Calu3 (cell line): ENCODE measurements around the gene CASP12. TPM values are rescaled to one million over a fixed set of nuclear protein-coding genes. Genes with fewer than 3 reads are reported as not detected.

ENCODE experiments used
- BruUV-seq: library from RNA; stranded (reverse); fragments of 400-500 nt; replicated peaks from 2 replicates; lab custom pipeline; 2021; lab: Mats Ljungman, UMichigan
- CTCF ChIA-PET: fragments of 300-600 bp; sonication (Branson Sonifier 250); formaldehyde crosslinking; loops from one replicate; lab custom pipeline; 2022; ENCODE audit warnings: antibody characterized with exemption; lab: Charles Lee
- DNase-seq: peaks from one replicate; pipeline ENCODE4 v3.0.0; 2022
- H3K27ac Mint-ChIP-seq: one replicate; pipeline ENCODE4 v1.8.0; 2022; ENCODE audit warnings: mixed read lengths; ENCODE audit not compliant: unreplicated experiment
- H3K27me3 Mint-ChIP-seq: one replicate; pipeline ENCODE4 v1.8.0; 2022; ENCODE audit warnings: mixed read lengths; ENCODE audit not compliant: unreplicated experiment
- H3K36me3 Mint-ChIP-seq: one replicate; pipeline ENCODE4 v1.8.0; 2022; ENCODE audit warnings: mild to moderate bottlenecking, moderate library complexity, mixed read lengths; ENCODE audit not compliant: insufficient read depth, unreplicated experiment
- H3K4me1 Mint-ChIP-seq: one replicate; pipeline ENCODE4 v1.8.0; 2022; ENCODE audit warnings: mild to moderate bottlenecking, low read depth, mixed read lengths; ENCODE audit not compliant: unreplicated experiment
- H3K4me3 Mint-ChIP-seq: one replicate; pipeline ENCODE4 v1.8.0; 2022; ENCODE audit warnings: mild to moderate bottlenecking, low read depth, moderate library complexity, mixed read lengths; ENCODE audit not compliant: unreplicated experiment
- H3K9me3 Mint-ChIP-seq: one replicate; pipeline ENCODE4 v1.8.0; 2022; ENCODE audit warnings: low read depth, mixed read lengths; ENCODE audit not compliant: unreplicated experiment
- intact Hi-C: fragments of 100-400 bp; cut with micrococcal nuclease; formaldehyde crosslinking; loops from one replicate; pipeline ENCODE4 v1.10.0; 2022; ENCODE audit not compliant: unreplicated experiment
- total RNA-seq: library from RNA; stranded (reverse); gene quantifications from 2 replicates; pipeline ENCODE4 v1.2.3, GENCODE V29; 2022
- TF ChIP-seq, protein P1 (sequence below): fragments of 200-600 bp; IDR thresholded peaks from one replicate; pipeline ENCODE4 v1.8.0; 2022; ENCODE audit warnings: antibody characterized with exemption; ENCODE audit not compliant: unreplicated experiment

Gene CASP12
- total RNA-seq, 1 experiment from 2014 or later = not detected

DNA sequence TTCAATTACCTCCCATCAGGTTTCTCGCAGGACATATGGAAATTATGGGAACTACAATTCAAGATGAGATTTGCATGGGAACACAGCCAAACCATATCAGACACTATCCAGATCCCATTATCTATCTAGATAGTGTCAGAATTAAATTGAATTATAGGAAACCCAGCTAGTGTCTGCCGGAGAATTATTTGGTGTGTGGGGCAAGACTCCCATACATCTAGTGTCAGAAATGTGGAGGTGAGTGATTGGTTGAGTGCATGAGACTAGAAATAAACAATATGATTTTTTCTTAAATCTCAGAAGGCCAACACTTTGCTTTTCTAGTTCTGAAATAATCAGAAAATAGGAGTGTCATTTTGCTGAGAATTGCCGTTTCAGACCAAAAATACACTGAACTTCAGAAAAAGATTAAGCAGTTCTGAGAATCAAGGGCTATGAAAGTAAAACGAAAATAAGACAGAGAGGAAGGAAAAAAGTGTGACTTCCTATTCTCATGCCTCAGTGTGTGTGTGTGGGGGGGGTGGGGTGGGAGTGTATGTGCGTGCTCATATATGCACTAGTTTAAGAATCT is 21.3 kb downstream of the CASP12 start:
- CTCF ChIA-PET = no interaction called here
- no TSS peak for BruUV-seq

DNA sequence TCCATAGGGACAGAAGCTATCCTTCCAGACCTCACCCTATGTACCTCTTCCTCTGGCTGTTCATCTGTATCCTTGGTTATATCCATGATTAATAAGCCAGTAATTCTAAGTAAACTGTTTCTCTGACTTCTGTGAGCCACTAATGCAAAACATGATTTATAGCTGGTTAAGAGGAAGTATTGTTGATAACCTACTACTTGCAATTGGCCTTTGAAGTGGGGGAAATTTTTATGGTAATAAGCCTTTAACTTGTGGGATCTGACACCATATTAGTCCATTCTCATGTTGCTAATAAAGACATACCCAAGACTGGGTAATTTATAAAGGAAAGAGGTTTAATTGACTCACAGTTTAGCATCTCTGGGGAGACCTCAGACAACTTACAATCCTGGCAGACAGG is 21.9 kb downstream of the CASP12 start:
- H3K27ac Mint-ChIP-seq = no peak overlapping the region
- intact Hi-C loops = no loop called here
- TF ChIP-seq, protein P1, sequence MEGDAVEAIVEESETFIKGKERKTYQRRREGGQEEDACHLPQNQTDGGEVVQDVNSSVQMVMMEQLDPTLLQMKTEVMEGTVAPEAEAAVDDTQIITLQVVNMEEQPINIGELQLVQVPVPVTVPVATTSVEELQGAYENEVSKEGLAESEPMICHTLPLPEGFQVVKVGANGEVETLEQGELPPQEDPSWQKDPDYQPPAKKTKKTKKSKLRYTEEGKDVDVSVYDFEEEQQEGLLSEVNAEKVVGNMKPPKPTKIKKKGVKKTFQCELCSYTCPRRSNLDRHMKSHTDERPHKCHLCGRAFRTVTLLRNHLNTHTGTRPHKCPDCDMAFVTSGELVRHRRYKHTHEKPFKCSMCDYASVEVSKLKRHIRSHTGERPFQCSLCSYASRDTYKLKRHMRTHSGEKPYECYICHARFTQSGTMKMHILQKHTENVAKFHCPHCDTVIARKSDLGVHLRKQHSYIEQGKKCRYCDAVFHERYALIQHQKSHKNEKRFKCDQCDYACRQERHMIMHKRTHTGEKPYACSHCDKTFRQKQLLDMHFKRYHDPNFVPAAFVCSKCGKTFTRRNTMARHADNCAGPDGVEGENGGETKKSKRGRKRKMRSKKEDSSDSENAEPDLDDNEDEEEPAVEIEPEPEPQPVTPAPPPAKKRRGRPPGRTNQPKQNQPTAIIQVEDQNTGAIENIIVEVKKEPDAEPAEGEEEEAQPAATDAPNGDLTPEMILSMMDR = no peak

More for the DNA sequence above, 21.3 kb downstream of the CASP12 start:
- TF ChIP-seq, protein P1 = no peak
- Mint-ChIP-seq H3K27me3 (no peaks in the 10 kb centered on the region), H3K9me3 (no peaks in the 10 kb centered on the region), H3K36me3 (no peaks in the 10 kb centered on the region), H3K27ac (no peak overlapping the region), H3K4me1 (no peaks in the 10 kb centered on the region), H3K4me3 (no peak overlapping the region)
- DNase-seq = no peak
- intact Hi-C loops = no loop called here

DNA sequence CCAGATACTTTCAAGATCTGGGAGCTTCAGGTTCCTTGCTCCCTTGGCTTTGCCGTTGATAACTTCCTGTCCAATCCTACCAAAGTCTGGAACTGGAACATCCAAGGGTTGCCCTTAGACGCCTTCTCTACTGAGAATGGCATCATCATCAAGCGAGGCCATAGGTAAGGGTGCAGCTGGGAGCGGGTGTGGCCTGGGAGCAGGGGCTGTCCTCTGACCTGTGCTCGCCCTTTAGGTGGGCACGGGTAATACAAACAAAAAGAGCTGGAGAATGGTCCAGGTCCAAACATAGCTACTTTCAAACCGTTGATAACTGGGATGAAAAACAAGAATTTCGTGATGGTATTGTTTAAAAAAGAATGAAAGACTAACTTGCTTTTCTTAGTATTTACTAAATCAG is 25.0 kb downstream of the CASP12 start:
- CTCF ChIA-PET = no interaction called here
- H3K9me3 Mint-ChIP-seq = no peaks in the 10 kb centered on the region
- TF ChIP-seq, protein P1 = no peak
- H3K4me1 Mint-ChIP-seq = no peaks in the 10 kb centered on the region
- H3K4me3 Mint-ChIP-seq = no peak overlapping the region
- H3K27ac Mint-ChIP-seq = no peak overlapping the region
- no peaks in the 10 kb centered on the region for H3K27me3 Mint-ChIP-seq
- no TSS peak for BruUV-seq
- no peaks in the 10 kb centered on the region for H3K36me3 Mint-ChIP-seq
- intact Hi-C loops = no loop called here
- peak; percentile 0 for DNase-seq

More for the DNA sequence above, 21.9 kb downstream of the CASP12 start:
- Mint-ChIP-seq H3K4me3 (no peak overlapping the region), H3K4me1 (no peaks in the 10 kb centered on the region), H3K36me3 (no peaks in the 10 kb centered on the region), H3K9me3 (no peaks in the 10 kb centered on the region), H3K27me3 (no peaks in the 10 kb centered on the region)
- CTCF ChIA-PET = no interaction called here
- BruUV-seq = no TSS peak
- no peak for DNase-seq

DNA sequence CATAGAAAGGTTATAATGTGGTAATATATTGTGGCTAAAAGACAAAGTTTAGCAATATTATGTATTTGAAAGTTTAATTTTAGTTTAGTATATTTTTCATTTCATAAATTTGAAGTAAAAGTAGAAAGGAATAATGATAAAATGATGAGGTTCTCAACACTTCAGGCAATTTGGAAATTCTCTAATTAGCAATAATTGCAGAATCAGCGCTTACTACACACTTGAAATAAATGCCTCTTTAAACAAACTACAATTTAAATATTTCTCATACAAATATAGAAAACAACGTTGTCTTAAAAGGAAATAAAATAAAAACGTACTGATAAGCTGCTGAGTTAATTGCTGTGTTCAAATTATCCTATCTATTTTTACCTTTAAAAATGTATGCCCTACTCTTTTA is 25.9 kb downstream of the CASP12 start:
- TF ChIP-seq, protein P1 = no peak
- Mint-ChIP-seq H3K9me3 (no peaks in the 10 kb centered on the region), H3K27ac (no peak overlapping the region), H3K36me3 (no peaks in the 10 kb centered on the region), H3K27me3 (no peaks in the 10 kb centered on the region), H3K4me3 (no peak overlapping the region), H3K4me1 (no peaks in the 10 kb centered on the region)
- no TSS peak for BruUV-seq
- intact Hi-C loops = no loop called here
- CTCF ChIA-PET = no interaction called here
- DNase-seq = no peak
